ENCODE data around the gene MAP1LC3B. TPM values are rescaled to one million over a fixed set of nuclear protein-coding genes. Genes with fewer than 3 reads are reported as not detected.

The MAP1LC3B gene
- total RNA-seq, 1 donor: 44.5 TPM

- H3K79me2 ChIP-seq (ENCODE audit: insufficient read depth, low read length): peaks cover 60% of the 10 kb centered on the region
- TF ChIP-seq CTCF (IDR thresholded peaks at IDR 0.05; ENCODE audit: extremely low read depth, low read depth, low read length): no peak
Observed at GRCh38 chr16:87451563-87452210, 59.6 kb downstream of the MAP1LC3B start.

GRCh38 chr16:87453326-87453725 lies 61.2 kb downstream of the MAP1LC3B start:
- Histone ChIP-seq H3K9me3 (ENCODE audit: low read depth, low read length) (no peaks in the 10 kb centered on the region), H3K4me3 (ENCODE audit: insufficient read depth, low read length) (no peak overlapping the region), H3K4me1 (ENCODE audit: insufficient read depth, low read length) (peaks cover 16% of the 10 kb centered on the region), H3K79me2 (ENCODE audit: insufficient read depth, low read length) (peaks cover 56% of the 10 kb centered on the region), H2AFZ (ENCODE audit: low read length) (no peak overlapping the region), H3K27ac (ENCODE audit: low read depth, low read length) (no peak overlapping the region), H3K4me2 (ENCODE audit: insufficient read depth, low read length) (no peak overlapping the region), H3K27me3 (ENCODE audit: insufficient read depth, low read length) (no peaks in the 10 kb centered on the region), H4K20me1 (ENCODE audit: insufficient read depth, low read length) (peaks cover 15% of the 10 kb centered on the region), H3K36me3 (ENCODE audit: insufficient read depth, low read length) (peaks cover 24% of the 10 kb centered on the region)
- TF ChIP-seq CTCF (IDR thresholded peaks at IDR 0.05; ENCODE audit: extremely low read depth, low read depth, low read length): no peak
- DNase-seq (ENCODE audit: insufficient read length, low spot score, missing footprints): no peak

More at GRCh38 chr16:87451563-87452210, 59.6 kb downstream of the MAP1LC3B start:
- H3K36me3 ChIP-seq (ENCODE audit: insufficient read depth, low read length): peaks cover 30% of the 10 kb centered on the region
- no peak for DNase-seq (ENCODE audit: insufficient read length, low spot score, missing footprints)
- H3K4me3 ChIP-seq (ENCODE audit: insufficient read depth, low read length): no peak overlapping the region
- peaks cover 2% of the 10 kb centered on the region for H3K4me1 ChIP-seq (ENCODE audit: insufficient read depth, low read length)
- H4K20me1 ChIP-seq (ENCODE audit: insufficient read depth, low read length): peaks cover 7% of the 10 kb centered on the region
- no peak overlapping the region for H3K27ac ChIP-seq (ENCODE audit: low read depth, low read length)
- H2AFZ ChIP-seq (ENCODE audit: low read length): no peak overlapping the region
- no peak overlapping the region for H3K4me2 ChIP-seq (ENCODE audit: insufficient read depth, low read length)
- H3K9me3 ChIP-seq (ENCODE audit: low read depth, low read length): no peaks in the 10 kb centered on the region
- H3K27me3 ChIP-seq (ENCODE audit: insufficient read depth, low read length): no peaks in the 10 kb centered on the region

Other genes starting within 250 kb of the MAP1LC3B start
- 4.0 and 4.4 TPM in 2 replicates for gene C16orf95, start 74.9 kb upstream of the MAP1LC3B start, total RNA-seq
- 31.2 and 33.3 TPM in 2 replicates for gene FBXO31, start 8.6 kb upstream of the MAP1LC3B start, total RNA-seq
- gene ZCCHC14, start 100.7 kb downstream of the MAP1LC3B start, total RNA-seq: 36.9 and 41.8 TPM in 2 replicates
- under 0.01 TPM in 1 of 2 replicates, not detected in the other for gene JPH3, start 210.2 kb downstream of the MAP1LC3B start, total RNA-seq